Skeletal muscle cell (primary cell): ENCODE data around the gene TOLLIP.

Source experiments
- DNase-seq: peaks from one replicate; pipeline ENCODE4 v3.0.0-alpha.2; 2010; ENCODE audit warnings: low read depth
- H3K4me3 ChIP-seq: 2 replicates; pipeline ENCODE4 v1.5.1; 2011; ENCODE audit warnings: low read depth, mild to moderate bottlenecking, control low read depth, low read length, moderate library complexity

Gene TOLLIP

DNA sequence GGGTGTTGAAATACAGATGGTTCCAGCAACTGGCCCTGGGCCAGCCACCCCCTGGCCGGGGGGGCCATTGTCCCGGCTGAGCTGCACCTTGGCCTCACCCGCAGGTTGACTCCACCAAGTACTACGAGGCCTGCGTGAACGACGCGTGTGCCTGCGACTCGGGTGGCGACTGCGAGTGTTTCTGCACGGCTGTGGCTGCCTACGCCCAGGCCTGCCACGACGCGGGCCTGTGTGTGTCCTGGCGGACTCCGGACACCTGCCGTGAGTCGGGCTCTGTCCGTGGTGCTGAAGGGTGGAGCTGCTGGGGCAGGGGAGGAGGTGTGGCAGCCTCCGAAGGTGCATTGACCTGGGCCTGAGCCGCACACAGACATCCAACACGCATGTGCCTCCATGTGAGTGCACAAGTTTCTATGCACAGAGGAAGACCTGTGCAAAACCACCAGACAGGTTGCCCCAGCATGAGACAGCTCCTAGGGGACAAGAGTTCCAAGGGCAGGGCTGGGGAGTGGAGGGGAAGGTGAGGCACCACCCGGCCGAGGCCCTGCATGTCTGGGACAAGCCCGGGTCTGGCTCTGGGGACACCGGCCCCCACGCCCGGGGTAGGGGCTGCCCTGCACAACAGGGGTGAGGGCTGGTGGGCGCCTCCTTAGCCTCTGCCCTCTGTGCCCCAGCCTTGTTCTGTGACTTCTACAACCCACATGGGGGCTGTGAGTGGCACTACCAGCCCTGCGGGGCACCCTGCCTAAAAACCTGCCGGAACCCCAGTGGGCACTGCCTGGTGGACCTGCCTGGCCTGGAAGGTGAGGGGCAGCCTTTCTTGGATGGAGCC lies 70.5 kb downstream of the TOLLIP start:
- H3K4me3 ChIP-seq = no peak overlapping the region
- DNase-seq = no peak

DNA sequence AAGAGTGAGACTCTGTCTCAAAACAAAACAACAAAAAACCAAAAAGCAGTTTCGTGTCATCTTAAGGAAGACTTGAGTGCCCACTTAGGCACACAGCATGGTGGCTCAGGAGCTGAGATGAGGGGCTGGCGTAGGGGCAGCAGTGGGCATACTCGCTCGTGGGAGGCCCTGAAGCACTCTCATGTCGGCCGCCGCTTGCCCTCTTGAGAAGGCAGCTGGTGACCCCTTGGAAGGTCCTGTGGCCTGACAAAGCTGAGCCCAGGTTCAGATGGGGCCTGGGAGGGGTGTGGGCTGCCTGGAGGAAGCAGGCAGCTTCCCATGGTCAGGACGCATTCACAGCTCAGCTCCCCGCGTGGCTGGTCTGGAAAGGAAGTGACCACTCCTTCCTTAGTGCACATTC lies 71.6 kb downstream of the TOLLIP start:
- no peak for DNase-seq
- H3K4me3 ChIP-seq = no peak overlapping the region

DNA sequence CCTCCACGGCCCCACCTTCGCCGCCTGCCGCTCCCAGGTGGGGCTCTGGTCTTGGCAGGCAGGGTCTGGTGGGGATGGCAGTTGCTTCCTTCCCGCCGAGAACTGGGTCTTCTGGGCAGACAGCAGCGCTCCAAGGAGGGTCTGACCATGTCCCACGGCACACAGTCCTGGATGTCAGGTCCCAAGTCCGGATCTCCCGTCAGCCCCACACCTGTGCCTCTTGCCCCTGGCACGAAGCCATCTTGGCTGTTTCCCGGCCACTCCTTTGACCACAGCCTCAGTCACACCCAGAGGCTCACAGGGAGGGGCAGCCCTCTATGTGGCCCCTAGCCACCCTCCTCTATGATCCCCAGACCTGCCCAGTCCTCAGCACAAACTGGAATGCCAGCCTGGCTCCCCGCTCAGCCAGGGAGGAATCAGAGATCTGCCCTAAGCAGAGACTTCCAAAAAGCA lies 72.3 kb downstream of the TOLLIP start:
- H3K4me3 ChIP-seq = no peak overlapping the region
- no peak for DNase-seq

DNA sequence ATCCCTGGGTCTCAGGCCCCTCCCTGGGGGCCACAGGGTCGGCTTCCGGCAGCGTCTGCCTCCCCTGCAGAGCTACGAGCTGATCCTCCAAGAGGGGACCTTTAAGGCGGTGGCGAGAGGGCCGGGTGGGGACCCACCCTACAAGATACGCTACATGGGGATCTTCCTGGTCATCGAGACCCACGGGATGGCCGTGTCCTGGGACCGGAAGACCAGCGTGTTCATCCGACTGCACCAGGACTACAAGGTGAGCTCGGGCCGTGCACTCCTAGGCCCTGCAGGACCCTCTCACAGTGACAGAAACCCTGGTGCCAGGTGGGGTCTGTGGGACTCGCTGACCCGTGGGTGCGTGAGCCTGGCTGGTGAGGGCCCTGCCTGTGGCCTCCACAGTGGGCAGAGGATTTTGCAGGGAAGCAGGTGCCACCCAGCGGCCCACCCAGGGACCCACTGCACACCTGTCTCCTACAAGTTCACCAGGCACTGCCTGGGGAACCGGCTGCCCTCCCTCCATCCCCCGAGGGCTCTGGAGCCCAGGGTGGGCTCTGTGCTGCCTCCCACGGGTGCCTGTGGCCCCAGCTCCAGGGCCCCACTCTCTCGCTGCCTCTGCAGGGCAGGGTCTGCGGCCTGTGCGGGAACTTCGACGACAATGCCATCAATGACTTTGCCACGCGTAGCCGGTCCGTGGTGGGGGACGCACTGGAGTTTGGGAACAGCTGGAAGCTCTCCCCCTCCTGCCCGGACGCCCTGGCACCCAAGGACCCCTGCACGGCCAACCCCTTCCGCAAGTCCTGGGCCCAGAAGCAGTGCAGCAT lies 72.9 kb downstream of the TOLLIP start:
- no peak overlapping the region for H3K4me3 ChIP-seq
- DNase-seq = no peak

DNA sequence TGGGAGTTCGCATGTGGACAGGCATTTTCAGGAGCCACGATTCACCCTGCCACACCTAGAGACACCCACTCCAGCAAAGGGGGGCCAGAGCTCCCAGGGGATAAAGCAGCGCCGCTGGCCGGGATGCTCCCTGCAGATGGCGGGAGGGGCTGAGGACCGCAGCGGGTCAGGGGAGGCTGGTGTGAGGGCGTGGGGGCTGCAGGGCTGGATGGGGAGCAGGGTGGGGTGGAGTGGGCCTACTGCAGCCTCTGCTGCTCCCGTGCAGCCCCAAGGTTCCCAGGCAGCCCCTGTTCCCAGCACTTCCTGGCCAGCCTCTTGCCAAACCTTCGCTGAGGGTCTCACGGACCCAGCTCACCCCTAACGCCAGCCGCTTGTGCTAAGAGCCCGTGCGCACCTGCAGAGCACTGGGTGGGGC lies 73.5 kb downstream of the TOLLIP start:
- no peak for DNase-seq
- H3K4me3 ChIP-seq = no peak overlapping the region

- H3K4me3 ChIP-seq = no peak overlapping the region
- DNase-seq = no peak
These were observed 74.0 kb downstream of the TOLLIP start for GRCh38 chr11:1235306-1235900.

DNA sequence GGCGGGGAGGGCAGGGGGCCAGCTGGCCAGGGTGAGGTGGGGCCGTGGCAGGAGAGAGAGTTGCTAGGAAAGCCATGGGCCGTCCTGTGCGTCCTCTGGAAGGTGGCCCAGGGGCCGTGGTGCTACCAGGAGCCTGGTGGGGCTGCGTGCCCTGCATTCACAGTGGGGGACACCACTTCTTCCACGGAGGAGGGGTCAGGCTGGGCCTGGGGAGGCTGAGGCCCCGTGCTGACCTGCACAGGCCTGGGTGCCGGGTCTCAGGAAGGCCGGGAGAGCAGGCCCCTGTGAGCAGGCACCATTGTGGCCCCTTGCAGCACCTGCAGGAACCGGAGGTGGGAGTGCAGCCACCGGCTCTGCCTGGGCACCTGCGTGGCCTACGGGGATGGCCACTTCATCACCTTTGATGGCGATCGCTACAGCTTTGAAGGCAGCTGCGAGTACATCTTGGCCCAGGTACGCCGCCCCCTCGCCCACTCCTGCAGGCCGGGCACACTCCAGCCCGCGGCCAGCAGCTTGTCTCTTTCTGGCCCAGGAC lies 74.6 kb downstream of the TOLLIP start:
- DNase-seq = no peak
- no peak overlapping the region for H3K4me3 ChIP-seq

DNA sequence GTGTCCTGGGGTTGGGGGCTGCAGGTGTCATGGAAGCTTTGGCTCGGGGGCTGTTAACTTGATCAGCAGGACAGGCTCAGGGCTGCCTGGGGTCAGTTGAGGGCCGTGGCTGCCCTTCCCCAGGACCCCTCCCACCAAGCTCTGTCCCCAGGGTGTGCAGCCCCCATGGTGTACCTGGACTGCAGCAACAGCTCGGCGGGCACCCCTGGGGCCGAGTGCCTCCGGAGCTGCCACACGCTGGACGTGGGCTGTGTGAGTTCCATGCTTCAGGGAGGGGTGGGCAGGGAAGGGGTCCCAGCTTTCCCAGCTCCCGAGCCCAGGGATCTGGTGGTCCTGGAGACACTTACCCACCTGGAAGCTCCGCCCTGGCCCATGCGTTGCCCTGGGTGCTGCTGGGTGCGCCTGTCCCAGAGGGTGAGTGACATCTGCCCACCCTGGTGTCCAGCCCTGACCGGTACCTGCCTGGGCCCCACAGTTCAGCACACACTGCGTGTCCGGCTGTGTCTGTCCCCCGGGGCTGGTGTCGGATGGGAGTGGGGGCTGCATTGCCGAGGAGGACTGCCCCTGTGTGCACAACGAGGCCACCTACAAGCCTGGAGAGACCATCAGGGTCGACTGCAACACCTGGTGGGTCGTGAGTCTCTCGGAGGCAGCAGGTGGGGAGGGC lies 75.2 kb downstream of the TOLLIP start:
- no peak overlapping the region for H3K4me3 ChIP-seq
- no peak for DNase-seq

DNA sequence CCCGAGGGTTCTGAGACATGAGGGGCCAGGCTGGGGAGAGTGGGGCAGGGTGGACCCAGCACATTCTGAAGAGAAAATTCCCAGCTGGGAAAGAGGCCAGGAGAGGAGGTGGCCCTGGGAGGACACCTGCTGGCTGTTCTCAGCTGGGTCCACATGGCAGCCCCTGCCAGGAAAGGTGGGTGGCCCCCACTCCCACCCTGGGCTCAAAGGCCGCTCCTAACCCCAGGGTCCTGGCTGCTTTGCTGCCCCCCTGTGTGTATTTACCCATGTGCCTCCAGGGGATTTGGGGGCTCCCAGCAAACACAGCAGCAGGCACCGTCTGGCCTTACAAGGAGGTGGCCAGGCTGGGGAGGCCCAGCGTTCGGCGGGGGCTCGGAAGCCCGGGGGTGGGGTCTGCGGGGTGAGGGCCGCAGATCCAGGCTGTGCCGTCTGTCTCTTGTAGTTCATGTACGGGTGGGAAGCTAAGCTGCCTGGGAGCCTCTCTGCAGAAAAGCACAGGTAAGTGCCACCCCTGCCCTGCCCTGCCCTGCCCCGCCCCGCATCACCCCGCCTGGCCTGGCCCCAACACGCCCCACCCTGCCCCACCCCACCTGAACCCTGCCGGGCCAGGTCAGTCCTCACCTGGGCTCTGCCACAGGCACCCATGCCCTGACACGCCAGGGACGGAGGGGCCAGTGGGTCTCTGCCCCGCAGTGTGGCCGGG lies 75.9 kb downstream of the TOLLIP start:
- no peak for DNase-seq
- H3K4me3 ChIP-seq = no peak overlapping the region

DNA sequence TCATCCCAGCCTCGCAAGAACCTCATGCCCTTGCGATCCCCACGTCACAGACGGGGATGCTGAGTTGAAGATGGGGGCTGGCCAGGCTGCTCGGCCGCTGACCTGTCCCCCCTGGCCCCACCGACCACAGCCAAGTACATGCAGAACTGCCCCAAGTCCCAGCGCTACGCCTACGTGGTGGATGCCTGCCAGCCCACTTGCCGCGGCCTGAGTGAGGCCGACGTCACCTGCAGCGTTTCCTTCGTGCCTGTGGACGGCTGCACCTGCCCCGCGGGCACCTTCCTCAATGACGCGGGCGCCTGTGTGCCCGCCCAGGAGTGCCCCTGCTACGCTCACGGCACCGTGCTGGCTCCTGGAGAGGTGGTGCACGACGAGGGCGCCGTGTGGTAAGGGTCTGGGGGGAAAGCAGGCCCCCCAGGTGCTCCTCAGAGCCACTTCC lies 76.5 kb downstream of the TOLLIP start:
- H3K4me3 ChIP-seq = no peak overlapping the region
- DNase-seq = no peak

GRCh38 chr11:1232021-1232882 lies 77.2 kb downstream of the TOLLIP start:
- no peak overlapping the region for H3K4me3 ChIP-seq
- DNase-seq = no peak

DNA sequence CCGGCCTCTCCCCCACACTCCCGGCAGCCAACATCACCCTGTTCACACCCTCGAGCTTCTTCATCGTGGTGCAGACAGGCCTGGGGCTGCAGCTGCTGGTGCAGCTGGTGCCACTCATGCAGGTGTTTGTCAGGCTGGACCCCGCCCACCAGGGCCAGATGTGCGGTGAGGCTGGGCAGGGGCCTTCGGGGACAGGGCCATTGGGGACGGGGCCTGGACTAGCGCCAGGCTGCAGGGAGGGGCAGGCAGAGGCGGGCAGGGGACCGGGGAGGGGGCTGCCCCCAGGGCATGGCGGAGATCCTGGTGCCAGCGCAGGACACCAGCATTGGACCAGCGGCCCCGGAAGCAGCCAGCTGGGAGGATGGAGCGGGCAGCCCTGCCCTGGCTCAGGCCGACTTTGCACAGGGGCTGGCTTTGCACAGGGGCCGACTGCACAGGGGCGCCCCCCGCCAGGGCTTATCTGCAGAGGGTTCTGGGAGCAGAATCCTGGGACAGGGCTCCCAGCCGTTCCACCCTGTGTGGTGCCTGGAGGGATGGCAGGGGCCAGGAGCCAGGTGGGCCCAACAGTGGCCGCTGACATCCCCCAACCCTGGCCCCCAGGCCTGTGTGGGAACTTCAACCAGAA lies 77.9 kb downstream of the TOLLIP start:
- no peak for DNase-seq
- no peak overlapping the region for H3K4me3 ChIP-seq

- DNase-seq = no peak
- H3K4me3 ChIP-seq = no peak overlapping the region
These were observed 78.7 kb downstream of the TOLLIP start for GRCh38 chr11:1230456-1231395.

DNA sequence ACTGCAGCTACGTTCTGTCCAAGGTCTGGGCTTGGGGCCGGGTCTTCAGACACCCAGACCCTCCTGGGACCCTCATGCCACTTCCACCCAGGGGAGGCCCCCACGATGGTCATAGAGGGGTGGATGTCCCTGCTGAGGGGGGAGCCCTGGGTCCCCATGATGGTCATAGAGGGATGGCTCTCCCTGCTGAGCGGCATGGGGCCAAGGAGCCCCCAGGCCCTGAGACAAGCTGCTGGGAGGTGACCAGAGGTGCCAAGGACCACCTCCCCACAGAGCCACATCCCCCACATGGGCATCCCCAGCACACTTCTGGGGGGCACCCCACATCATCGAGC lies 79.3 kb downstream of the TOLLIP start:
- no peak for DNase-seq
- H3K4me3 ChIP-seq = no peak overlapping the region

DNA sequence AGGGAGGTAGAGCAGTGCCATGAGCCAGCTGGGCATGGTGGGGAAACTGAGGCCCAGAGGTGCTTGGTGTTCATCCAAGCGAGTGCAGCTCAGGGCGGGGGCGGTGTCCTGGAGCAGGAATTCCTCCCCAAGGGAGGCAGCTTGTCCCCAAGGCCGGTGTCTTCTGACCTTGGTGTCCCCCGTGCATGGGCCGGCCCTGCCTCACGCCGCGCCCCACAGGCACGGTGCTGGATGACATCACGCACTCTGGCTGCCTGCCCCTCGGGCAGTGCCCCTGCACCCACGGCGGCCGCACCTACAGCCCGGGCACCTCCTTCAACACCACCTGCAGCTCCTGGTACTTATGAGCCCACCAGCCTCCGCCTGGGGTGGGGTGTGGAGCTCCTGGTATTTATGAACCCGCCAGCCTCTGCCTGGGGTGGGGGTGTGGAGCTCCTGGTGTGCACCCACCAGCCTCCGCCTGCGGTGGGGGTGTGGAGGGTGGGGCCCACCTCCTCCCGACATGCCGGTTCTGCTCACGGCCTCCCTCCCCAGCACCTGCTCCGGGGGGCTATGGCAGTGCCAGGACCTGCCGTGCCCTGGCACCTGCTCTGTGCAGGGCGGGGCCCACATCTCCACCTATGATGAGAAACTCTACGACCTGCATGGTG lies 79.8 kb downstream of the TOLLIP start:
- no peak for DNase-seq
- H3K4me3 ChIP-seq = no peak overlapping the region

GRCh38 chr11:1228921-1229451 lies 80.4 kb downstream of the TOLLIP start:
- no peak overlapping the region for H3K4me3 ChIP-seq
- no peak for DNase-seq
